SK-N-SH treated with all-trans-retinoic acid at 6 μM for 48 hours (cell line): ENCODE data around the gene ITPA.

Experiments used
- ATAC-seq: fragments of 200-7000 bp; cut with Tn5 transposase; 3 replicates; pipeline ENCODE4 v1.9.1; 2020; ENCODE audit warnings: mild to moderate bottlenecking, moderate library complexity
- ARNTL ChIP-seq: fragments of 450-650 bp; formaldehyde crosslinking; IDR thresholded peaks from 2 replicates; pipeline ENCODE4 v1.5.0; 2020; ENCODE audit warnings: low read depth, mild to moderate bottlenecking, moderate library complexity, borderline replicate concordance
- BACH2 ChIP-seq: fragments of 250-450 bp; sonication (Bioruptor Pico); IDR thresholded peaks from 2 replicates; pipeline ENCODE4 v1.9.0; 2021; ENCODE audit warnings: mild to moderate bottlenecking, borderline replicate concordance
- CSDC2 ChIP-seq: fragments of 250-450 bp; sonication (Bioruptor Pico); IDR thresholded peaks from 2 replicates; pipeline ENCODE4 v1.5.0; 2020; ENCODE audit warnings: mild to moderate bottlenecking, moderate library complexity
- CSRNP3 ChIP-seq: fragments of 250-450 bp; sonication (Bioruptor Pico); IDR thresholded peaks from 2 replicates; pipeline ENCODE4 v1.5.1; 2021; ENCODE audit warnings: mild to moderate bottlenecking, moderate library complexity
- ESRRG ChIP-seq: fragments of 250-450 bp; sonication (Bioruptor Pico); IDR thresholded peaks from 2 replicates; pipeline ENCODE4 v1.6.1; 2021; ENCODE audit warnings: mild to moderate bottlenecking
- GLIS3 ChIP-seq: fragments of 250-450 bp; sonication (Bioruptor Pico); IDR thresholded peaks from 2 replicates; pipeline ENCODE4 v1.5.0; 2020; ENCODE audit warnings: mild to moderate bottlenecking, moderate library complexity
- ISL1 ChIP-seq: fragments of 250-450 bp; sonication (Bioruptor Pico); IDR thresholded peaks from 2 replicates; pipeline ENCODE4 v2.1.2; 2022; ENCODE audit warnings: mild to moderate bottlenecking, moderate library complexity
- OSR1 ChIP-seq: fragments of 250-450 bp; sonication (Bioruptor Pico); IDR thresholded peaks from 2 replicates; pipeline ENCODE4 v1.8.0; 2022; ENCODE audit warnings: moderate library complexity, mild to moderate bottlenecking, inconsistent platforms
- PATZ1 ChIP-seq: fragments of 250-450 bp; sonication (Bioruptor Pico); IDR thresholded peaks from 2 replicates; pipeline ENCODE4 v1.8.0; 2020; ENCODE audit warnings: mild to moderate bottlenecking, moderate library complexity, borderline replicate concordance
- POU6F1 ChIP-seq: fragments of 250-450 bp; sonication (Bioruptor Pico); IDR thresholded peaks from 2 replicates; pipeline ENCODE4 v1.8.0; 2021; ENCODE audit warnings: low read depth, mild to moderate bottlenecking, moderate library complexity, borderline replicate concordance
- RARB ChIP-seq: fragments of 250-450 bp; sonication (Bioruptor Pico); IDR thresholded peaks from 2 replicates; pipeline ENCODE4 v1.8.0; 2021; ENCODE audit warnings: mild to moderate bottlenecking, moderate library complexity
- SNAI2 ChIP-seq: fragments of 250-450 bp; sonication (Bioruptor Pico); IDR thresholded peaks from 2 replicates; pipeline ENCODE4 v1.5.0; 2020; ENCODE audit warnings: mild to moderate bottlenecking, moderate library complexity
- TCF4 ChIP-seq: fragments of 250-450 bp; sonication (Bioruptor Pico); IDR thresholded peaks from 2 replicates; pipeline ENCODE4 v1.8.0; 2021; ENCODE audit warnings: mild to moderate bottlenecking, moderate library complexity, borderline replicate concordance
- TOX ChIP-seq: fragments of 250-450 bp; sonication (Bioruptor Pico); IDR thresholded peaks from 2 replicates; pipeline ENCODE4 v1.8.0; 2021; ENCODE audit warnings: mild to moderate bottlenecking, moderate library complexity, borderline replicate concordance
- TSHZ2 ChIP-seq: fragments of 250-450 bp; sonication (Bioruptor Pico); IDR thresholded peaks from 2 replicates; pipeline ENCODE4 v1.5.0; 2020; ENCODE audit warnings: mild to moderate bottlenecking, moderate library complexity
- ZC3H10 ChIP-seq: fragments of 250-450 bp; sonication (Bioruptor Pico); IDR thresholded peaks from 2 replicates; pipeline ENCODE4 v1.5.1; 2021; ENCODE audit warnings: mild to moderate bottlenecking, moderate library complexity
- ZFP3 ChIP-seq: fragments of 250-450 bp; sonication (Bioruptor Pico); IDR thresholded peaks from 2 replicates; pipeline ENCODE4 v1.5.0; 2020; ENCODE audit warnings: mild to moderate bottlenecking, moderate library complexity
- ZNF565 ChIP-seq: fragments of 450-650 bp; formaldehyde crosslinking; conservative IDR thresholded peaks from 2 replicates; pipeline ENCODE4 v1.5.0; 2020; ENCODE audit warnings: low read depth, mild to moderate bottlenecking, moderate library complexity
- ZNF70 ChIP-seq: fragments of 450-650 bp; formaldehyde crosslinking; IDR thresholded peaks from 2 replicates; pipeline ENCODE4 v1.5.0; 2020; ENCODE audit warnings: mild to moderate bottlenecking, moderate library complexity
- ZNF8 ChIP-seq: fragments of 450-650 bp; formaldehyde crosslinking; IDR thresholded peaks from 2 replicates; pipeline ENCODE4 v1.5.0; 2020; ENCODE audit warnings: mild to moderate bottlenecking, moderate library complexity

Gene ITPA

GRCh38 chr20:3163099-3164042, 45.9 kb upstream of the ITPA start:
- TF ChIP-seq ZC3H10 (no peak), TCF4 (CRISPR knock-in tag) (no peak), TSHZ2 (CRISPR knock-in tag) (no peak), PATZ1 (CRISPR knock-in tag) (no peak), GLIS3 (no peak), RARB (CRISPR knock-in tag) (no peak)
- no peak for ATAC-seq

GRCh38 chr20:3164043-3164762, 45.1 kb upstream of the ITPA start:
- ATAC-seq = no peak
- TF ChIP-seq RARB (CRISPR knock-in tag) (no peak), POU6F1 (CRISPR knock-in tag) (no peak), GLIS3 (no peak), ZFP3 (CRISPR knock-in tag) (no peak), ZC3H10 (no peak), TCF4 (CRISPR knock-in tag) (no peak), OSR1 (no peak), PATZ1 (CRISPR knock-in tag) (no peak), ZNF8 (no peak), BACH2 (CRISPR knock-in tag) (no peak), TSHZ2 (CRISPR knock-in tag) (no peak), ESRRG (CRISPR knock-in tag) (no peak), TOX (CRISPR knock-in tag) (no peak), ZNF565 (no peak), ISL1 (CRISPR knock-in tag) (no peak), ZNF70 (CRISPR knock-in tag) (no peak), ARNTL (CRISPR knock-in tag) (no peak), CSDC2 (CRISPR knock-in tag) (no peak), CSRNP3 (no peak), SNAI2 (no peak)
